DND-41 (cell line): ENCODE results near the gene COMMD10.

Experiments used
- ATAC-seq: fragments of 200-7000 bp; cut with Tn5 transposase; 3 replicates; pipeline ENCODE4 v1.9.1; 2021; ENCODE audit warnings: low read depth; ENCODE audit not compliant: insufficient read depth
- DNase-seq: peaks from one replicate; pipeline ENCODE4 v3.0.0-alpha.2; 2020
- H2AFZ ChIP-seq: 2 replicates; pipeline ENCODE4 v1.6.0; 2012; ENCODE audit warnings: low read depth, low read length
- H3K27ac ChIP-seq: 2 replicates; pipeline ENCODE4 v1.5.1; 2012; ENCODE audit warnings: low read length, inconsistent platforms
- H3K27me3 ChIP-seq: fragments of 200-600 bp; sonication (generic); 2 replicates; pipeline ENCODE4 v1.6.0; 2012; ENCODE audit warnings: low read length, mild to moderate bottlenecking, inconsistent platforms; ENCODE audit not compliant: insufficient read depth, poor library complexity
- H3K36me3 ChIP-seq: 2 replicates; pipeline ENCODE4 v1.5.1; 2012; ENCODE audit warnings: low read length, inconsistent platforms; ENCODE audit not compliant: insufficient read depth
- H3K4me1 ChIP-seq: 2 replicates; pipeline ENCODE4 v1.5.1; 2012; ENCODE audit warnings: mild to moderate bottlenecking, low read length; ENCODE audit not compliant: insufficient read depth
- H3K4me2 ChIP-seq: 2 replicates; pipeline ENCODE4 v1.6.0; 2012; ENCODE audit warnings: mild to moderate bottlenecking, moderate library complexity, low read length, inconsistent platforms; ENCODE audit not compliant: insufficient read depth
- H3K4me3 ChIP-seq, 2 experiments: fragments of 200-600 bp in 1 of 2; shearing (Covaris generic) in 1 of 2; 2 replicates each; pipeline ENCODE4 v1.5.1; 2012 to 2016; ENCODE audit warnings: inconsistent platforms in 2 of 2, low read length in 2 of 2, mild to moderate bottlenecking in 2 of 2, low read depth in 1 of 2, moderate library complexity in 1 of 2
- H3K79me2 ChIP-seq: 2 replicates; pipeline ENCODE4 v1.6.0; 2012; ENCODE audit warnings: low read length, inconsistent platforms; ENCODE audit not compliant: insufficient read depth
- H3K9ac ChIP-seq: 2 replicates; pipeline ENCODE4 v1.6.0; 2012; ENCODE audit warnings: low read depth, mild to moderate bottlenecking, inconsistent platforms, low read length, moderate library complexity
- H3K9me3 ChIP-seq: 2 replicates; pipeline ENCODE4 v1.5.1; 2012; ENCODE audit warnings: low read length, moderate library complexity, mild to moderate bottlenecking, inconsistent platforms; ENCODE audit not compliant: insufficient read depth, severe bottlenecking
- H4K20me1 ChIP-seq: 2 replicates; pipeline ENCODE4 v1.6.0; 2012; ENCODE audit warnings: low read length; ENCODE audit not compliant: insufficient read depth
- EZH2 ChIP-seq: IDR thresholded peaks from 3 replicates; pipeline ENCODE4 v1.6.1; 2012; ENCODE audit warnings: borderline replicate concordance, low read depth, mild to moderate bottlenecking, moderate library complexity, low read length, inconsistent platforms; ENCODE audit not compliant: severe bottlenecking
- TF ChIP-seq, protein P1 (sequence below): IDR thresholded peaks from 2 replicates; pipeline ENCODE4 v1.5.1; 2012; ENCODE audit warnings: borderline replicate concordance, low read length, moderate library complexity, mild to moderate bottlenecking; ENCODE audit not compliant: poor library complexity, severe bottlenecking; ENCODE audit errors: extremely low read depth

Gene COMMD10

GRCh38 chr5:116084871-116085715 lies at the start of gene COMMD10:
TSS of gene COMMD10 (plus strand) at chr5:116085025.
- H2AFZ ChIP-seq = peak within 1 kb of the TSS; percentile 66
- peak within 1 kb of the TSS; percentile 79 for H3K9ac ChIP-seq
- no peaks in the 10 kb centered on the region for H3K27me3 ChIP-seq
- ATAC-seq = peak; percentile 90
- peaks cover 16% of the 10 kb centered on the region for H3K36me3 ChIP-seq
- peak; percentile 86 for DNase-seq
- peak within 1 kb of the TSS; percentile 54 to 61; a peak in 3 of 4 replicates for H3K4me3 ChIP-seq
- H3K9me3 ChIP-seq = no peaks in the 10 kb centered on the region
- peaks cover 28% of the 10 kb centered on the region for H3K4me1 ChIP-seq
- peak within 1 kb of the TSS; percentile 91 for H3K27ac ChIP-seq
- no peak for TF ChIP-seq EZH2
- TF ChIP-seq, protein P1, sequence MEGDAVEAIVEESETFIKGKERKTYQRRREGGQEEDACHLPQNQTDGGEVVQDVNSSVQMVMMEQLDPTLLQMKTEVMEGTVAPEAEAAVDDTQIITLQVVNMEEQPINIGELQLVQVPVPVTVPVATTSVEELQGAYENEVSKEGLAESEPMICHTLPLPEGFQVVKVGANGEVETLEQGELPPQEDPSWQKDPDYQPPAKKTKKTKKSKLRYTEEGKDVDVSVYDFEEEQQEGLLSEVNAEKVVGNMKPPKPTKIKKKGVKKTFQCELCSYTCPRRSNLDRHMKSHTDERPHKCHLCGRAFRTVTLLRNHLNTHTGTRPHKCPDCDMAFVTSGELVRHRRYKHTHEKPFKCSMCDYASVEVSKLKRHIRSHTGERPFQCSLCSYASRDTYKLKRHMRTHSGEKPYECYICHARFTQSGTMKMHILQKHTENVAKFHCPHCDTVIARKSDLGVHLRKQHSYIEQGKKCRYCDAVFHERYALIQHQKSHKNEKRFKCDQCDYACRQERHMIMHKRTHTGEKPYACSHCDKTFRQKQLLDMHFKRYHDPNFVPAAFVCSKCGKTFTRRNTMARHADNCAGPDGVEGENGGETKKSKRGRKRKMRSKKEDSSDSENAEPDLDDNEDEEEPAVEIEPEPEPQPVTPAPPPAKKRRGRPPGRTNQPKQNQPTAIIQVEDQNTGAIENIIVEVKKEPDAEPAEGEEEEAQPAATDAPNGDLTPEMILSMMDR = peak; percentile 20
- no peaks in the 10 kb centered on the region for H4K20me1 ChIP-seq
- H3K79me2 ChIP-seq = peaks cover 37% of the 10 kb centered on the region
- peak within 1 kb of the TSS; percentile 86 for H3K4me2 ChIP-seq

- Histone ChIP-seq H2AFZ (no peak overlapping the region), H3K27me3 (peaks cover 2% of the 10 kb centered on the region), H3K36me3 (no peaks in the 10 kb centered on the region), H3K79me2 (no peaks in the 10 kb centered on the region), H3K9me3 (no peaks in the 10 kb centered on the region), H3K4me3 (no peak overlapping the region), H3K4me1 (no peaks in the 10 kb centered on the region), H4K20me1 (no peaks in the 10 kb centered on the region), H3K9ac (no peak overlapping the region), H3K27ac (no peak overlapping the region), H3K4me2 (no peak overlapping the region)
- ATAC-seq (no peak), DNase-seq (no peak)
- TF ChIP-seq, protein P1 = no peak
- TF ChIP-seq EZH2 = no peak
Observed at GRCh38 chr5:116035123-116035522, 49.7 kb upstream of the COMMD10 start.

DNA sequence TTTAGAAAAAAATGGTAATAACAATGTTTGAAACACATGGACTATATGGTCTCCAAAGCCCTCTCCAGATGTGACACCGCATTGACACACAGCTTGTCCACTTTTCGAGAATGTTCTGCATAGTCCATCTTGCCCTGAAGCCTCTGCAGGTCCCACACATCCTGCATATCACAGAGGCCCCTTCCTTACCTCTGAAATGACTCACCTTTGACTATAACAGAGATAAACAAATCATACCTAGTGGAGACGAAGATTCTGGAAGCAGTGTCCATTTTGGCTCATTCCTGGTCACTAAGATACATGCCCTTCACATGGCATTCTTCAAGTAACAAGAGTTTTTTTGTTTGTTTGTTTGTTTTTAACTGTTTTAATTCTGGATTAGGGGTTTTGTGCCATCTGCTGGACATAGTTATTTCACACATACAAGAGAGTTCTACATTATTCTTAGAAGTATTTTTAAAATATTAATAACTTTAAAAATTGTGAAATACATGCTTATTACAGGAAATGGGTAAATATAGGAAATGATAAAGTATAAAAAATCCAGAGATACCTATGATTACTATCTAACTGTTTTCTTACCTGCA lies 47.5 kb upstream of the COMMD10 start:
- Histone ChIP-seq H4K20me1 (no peaks in the 10 kb centered on the region), H3K4me1 (no peaks in the 10 kb centered on the region)
- no peak for ATAC-seq

More for the DNA sequence above, 47.5 kb upstream of the COMMD10 start:
- H3K9ac ChIP-seq = no peak overlapping the region
- H3K36me3 ChIP-seq = no peaks in the 10 kb centered on the region
- no peak overlapping the region for H2AFZ ChIP-seq
- DNase-seq = no peak
- H3K4me3 ChIP-seq = no peak overlapping the region
- no peak overlapping the region for H3K4me2 ChIP-seq
- H3K79me2 ChIP-seq = no peaks in the 10 kb centered on the region
- no peaks in the 10 kb centered on the region for H3K27me3 ChIP-seq
- H3K9me3 ChIP-seq = no peaks in the 10 kb centered on the region
- TF ChIP-seq, protein P1 = no peak
- TF ChIP-seq EZH2 = no peak
- no peak overlapping the region for H3K27ac ChIP-seq
